Measurements from ENCODE around the gene SPAG17. TPM values are rescaled to one million over a fixed set of nuclear protein-coding genes. Genes with fewer than 3 reads are reported as not detected.

The SPAG17 gene
- total and polyA plus RNA-seq, 5 donors from 2014 or later = not detected

DNA sequence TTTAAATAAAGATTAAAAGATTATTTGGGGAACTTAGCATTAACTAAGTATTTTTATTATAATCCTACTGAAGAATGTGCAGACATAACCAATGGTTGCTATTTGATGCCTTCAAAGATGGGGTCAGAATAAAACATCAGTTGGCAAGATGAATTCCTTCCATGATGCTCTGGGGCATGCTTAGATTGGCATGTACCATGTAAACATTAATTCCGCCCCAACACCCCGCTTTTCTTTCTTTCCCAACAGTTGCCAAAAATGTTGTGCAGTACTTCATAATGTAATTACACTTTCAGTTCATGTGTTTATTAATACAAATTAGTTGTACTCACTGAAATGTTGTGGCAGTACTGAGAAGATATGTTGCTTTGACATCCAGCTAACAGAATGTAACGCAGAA, 82.6 kb downstream of the SPAG17 start:
- no peak overlapping the region for H3K27ac ChIP-seq (ENCODE audit: insufficient read depth, low read length, poor library complexity, severe bottlenecking)
- H3K27me3 ChIP-seq (ENCODE audit: control insufficient read depth, insufficient read depth, low read length) = no peaks in the 10 kb centered on the region
- no peaks in the 10 kb centered on the region for H3K4me1 ChIP-seq (ENCODE audit: control insufficient read depth, insufficient read depth, low read length, poor library complexity, severe bottlenecking)
- Mint-ChIP-seq H3K27me3 (peaks cover 4% of the 10 kb centered on the region), H3K4me1 (no peaks in the 10 kb centered on the region), H3K9me3 (peaks cover 0 to 1% (median 0%) of the 10 kb centered on the region in 7 donors), H3K36me3 (no peaks in the 10 kb centered on the region), H3K4me3 (no peak overlapping the region), H3K27ac (no peak overlapping the region)
- DNase-seq (no peak), ATAC-seq (ENCODE audit: low read depth in 2 of 2) (no peak)
- no peak overlapping the region for H3K4me3 ChIP-seq (ENCODE audit: low read depth, low read length)
- no peaks in the 10 kb centered on the region for H3K9me3 ChIP-seq (ENCODE audit: control insufficient read depth in 2 of 2, low read length in 2 of 2)
- H3K36me3 ChIP-seq (ENCODE audit: control insufficient read depth, insufficient read depth, low read length) = no peaks in the 10 kb centered on the region

DNA sequence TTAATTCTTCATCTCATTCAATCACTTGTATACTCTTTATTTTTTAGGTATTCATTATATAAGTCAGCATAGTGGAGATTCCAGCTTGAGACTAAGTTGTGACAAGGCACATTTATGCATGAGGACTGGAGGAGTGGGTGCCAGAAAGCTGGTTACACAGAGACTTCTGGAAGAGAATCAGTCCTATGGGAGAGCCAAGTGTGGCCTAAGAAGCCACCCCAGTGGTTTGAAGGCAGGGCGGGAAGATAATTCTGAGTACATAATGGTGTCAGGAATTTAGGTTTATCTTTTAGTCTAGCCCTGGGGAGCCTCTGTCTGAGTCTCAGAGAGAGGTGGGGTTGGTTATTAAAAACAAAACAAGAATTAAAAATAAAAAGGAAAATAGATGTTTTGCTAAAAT, 83.0 kb downstream of the SPAG17 start:
- H3K27me3 Mint-ChIP-seq = peaks cover under 1% of the 10 kb centered on the region
- no peak overlapping the region for H3K4me3 ChIP-seq (ENCODE audit: low read depth, low read length)
- H3K9me3 Mint-ChIP-seq = no peaks in the 10 kb centered on the region
- H3K9me3 ChIP-seq (ENCODE audit: control insufficient read depth in 2 of 2, low read length in 2 of 2) = no peaks in the 10 kb centered on the region
- ATAC-seq (ENCODE audit: low read depth in 2 of 2) (no peak), DNase-seq (no peak)
- no peak overlapping the region for H3K4me3 Mint-ChIP-seq
- no peaks in the 10 kb centered on the region for H3K36me3 ChIP-seq (ENCODE audit: control insufficient read depth, insufficient read depth, low read length)
- no peaks in the 10 kb centered on the region for H3K4me1 ChIP-seq (ENCODE audit: control insufficient read depth, insufficient read depth, low read length, poor library complexity, severe bottlenecking)
- peak overlapping the region in 1 of 3 donors; percentile 11 for H3K27ac Mint-ChIP-seq
- no peaks in the 10 kb centered on the region for H3K36me3 Mint-ChIP-seq
- H3K4me1 Mint-ChIP-seq = no peaks in the 10 kb centered on the region
- H3K27ac ChIP-seq (ENCODE audit: insufficient read depth, low read length, poor library complexity, severe bottlenecking) = no peak overlapping the region
- H3K27me3 ChIP-seq (ENCODE audit: control insufficient read depth, insufficient read depth, low read length) = no peaks in the 10 kb centered on the region

DNA sequence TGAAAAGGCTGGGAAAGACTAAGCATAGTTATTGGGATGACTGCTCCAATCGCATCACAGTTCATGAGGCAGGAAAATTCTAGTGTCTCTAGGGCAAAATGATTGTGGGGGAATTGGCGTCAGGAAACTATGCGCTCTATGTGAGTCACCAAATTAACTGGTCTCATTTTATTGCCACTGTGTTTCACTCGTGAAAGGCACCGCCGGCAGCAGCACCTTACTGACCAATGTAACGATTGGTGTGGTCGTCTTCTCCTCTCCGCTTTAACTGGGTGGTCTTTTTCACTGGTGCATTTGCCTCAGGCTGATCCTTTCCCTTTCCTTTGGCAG, 83.5 kb downstream of the SPAG17 start:
- no peak for DNase-seq
- no peaks in the 10 kb centered on the region for H3K4me1 ChIP-seq (ENCODE audit: control insufficient read depth, insufficient read depth, low read length, poor library complexity, severe bottlenecking)
- no peaks in the 10 kb centered on the region for H3K4me1 Mint-ChIP-seq
- H3K9me3 Mint-ChIP-seq = no peaks in the 10 kb centered on the region
- H3K27me3 Mint-ChIP-seq = no peaks in the 10 kb centered on the region
- no peak overlapping the region for H3K27ac Mint-ChIP-seq
- H3K27me3 ChIP-seq (ENCODE audit: control insufficient read depth, insufficient read depth, low read length) = no peaks in the 10 kb centered on the region
- H3K36me3 ChIP-seq (ENCODE audit: control insufficient read depth, insufficient read depth, low read length) = no peaks in the 10 kb centered on the region
- H3K36me3 Mint-ChIP-seq = no peaks in the 10 kb centered on the region
- H3K27ac ChIP-seq (ENCODE audit: insufficient read depth, low read length, poor library complexity, severe bottlenecking) = no peak overlapping the region
- ATAC-seq (ENCODE audit: low read depth in 2 of 2) = no peak
- no peak overlapping the region for H3K4me3 ChIP-seq (ENCODE audit: low read depth, low read length)
- H3K9me3 ChIP-seq (ENCODE audit: control insufficient read depth in 2 of 2, low read length in 2 of 2) = no peaks in the 10 kb centered on the region
- no peak overlapping the region for H3K4me3 Mint-ChIP-seq

DNA sequence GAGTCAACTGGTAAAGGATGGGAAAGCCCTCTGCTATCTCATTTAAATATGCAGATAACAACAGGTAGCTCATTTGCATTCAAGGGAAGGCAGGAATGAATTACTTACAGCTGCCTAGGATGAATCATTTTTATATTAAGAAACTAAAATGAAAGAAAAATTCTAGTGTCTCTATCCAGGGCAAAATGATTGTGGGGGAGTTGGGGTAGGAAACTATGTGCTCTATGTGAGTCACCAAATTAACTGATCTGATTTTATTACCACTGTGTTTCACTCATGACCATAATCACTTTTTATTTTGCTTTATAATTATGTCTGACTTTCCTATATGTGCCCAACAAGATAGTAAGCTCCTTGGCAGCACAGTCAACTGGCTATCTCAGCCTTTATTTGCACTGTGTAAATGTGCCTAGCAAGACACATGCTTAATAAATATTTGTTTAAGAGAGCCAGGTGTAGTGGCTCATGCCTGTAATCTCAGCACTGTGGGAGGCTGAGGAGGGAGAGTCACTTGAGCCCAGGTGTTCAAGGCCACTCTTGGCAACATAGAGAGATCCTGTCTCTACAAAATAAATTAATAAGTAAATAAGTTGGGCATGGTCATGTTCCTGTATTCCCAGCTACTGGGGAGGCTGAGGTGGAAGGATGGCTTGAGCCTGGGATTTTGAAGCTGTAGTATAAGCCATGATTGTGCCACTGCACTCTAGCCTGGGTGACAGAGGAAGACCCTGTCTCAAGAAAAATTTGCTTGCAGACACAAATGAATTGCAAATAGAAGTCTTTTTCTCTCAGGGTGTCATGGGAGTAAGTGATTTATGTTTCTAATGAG, 84.1 kb downstream of the SPAG17 start:
- no peak overlapping the region for H3K4me3 Mint-ChIP-seq
- H3K27me3 Mint-ChIP-seq = peaks cover 4% of the 10 kb centered on the region
- no peaks in the 10 kb centered on the region for H3K4me1 Mint-ChIP-seq
- H3K4me3 ChIP-seq (ENCODE audit: low read depth, low read length) = no peak overlapping the region
- H3K36me3 ChIP-seq (ENCODE audit: control insufficient read depth, insufficient read depth, low read length) = no peaks in the 10 kb centered on the region
- H3K9me3 Mint-ChIP-seq = no peaks in the 10 kb centered on the region
- H3K27me3 ChIP-seq (ENCODE audit: control insufficient read depth, insufficient read depth, low read length) = no peaks in the 10 kb centered on the region
- H3K4me1 ChIP-seq (ENCODE audit: control insufficient read depth, insufficient read depth, low read length, poor library complexity, severe bottlenecking) = no peaks in the 10 kb centered on the region
- no peak overlapping the region for H3K27ac ChIP-seq (ENCODE audit: insufficient read depth, low read length, poor library complexity, severe bottlenecking)
- no peak overlapping the region for H3K27ac Mint-ChIP-seq
- no peak for DNase-seq
- no peak for ATAC-seq (ENCODE audit: low read depth in 2 of 2)
- no peaks in the 10 kb centered on the region for H3K36me3 Mint-ChIP-seq
- no peaks in the 10 kb centered on the region for H3K9me3 ChIP-seq (ENCODE audit: control insufficient read depth in 2 of 2, low read length in 2 of 2)

DNA sequence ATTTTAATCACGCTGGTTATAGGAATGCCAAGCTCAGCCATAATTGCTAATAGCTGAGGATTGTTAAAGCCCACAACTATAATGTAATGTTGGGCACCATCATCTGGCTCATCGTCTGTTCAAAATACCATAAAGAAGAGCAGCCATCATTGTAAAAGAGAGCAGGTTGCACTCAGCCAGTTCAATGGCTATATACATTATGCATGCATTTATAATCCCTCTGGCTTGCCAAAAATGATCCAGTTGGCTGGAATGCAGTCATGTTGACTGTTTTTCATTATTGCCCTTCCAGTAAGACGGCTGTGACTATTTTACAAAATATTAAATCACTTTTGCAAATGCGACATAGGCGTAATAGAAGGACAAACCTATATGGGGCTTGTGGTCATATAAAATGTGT, 85.3 kb downstream of the SPAG17 start:
- Mint-ChIP-seq H3K4me1 (no peaks in the 10 kb centered on the region), H3K36me3 (no peaks in the 10 kb centered on the region), H3K9me3 (peaks cover 0 to 2% (median 0%) of the 10 kb centered on the region in 7 donors), H3K27ac (no peak overlapping the region), H3K27me3 (peaks cover 9% of the 10 kb centered on the region), H3K4me3 (no peak overlapping the region)
- Histone ChIP-seq H3K4me3 (ENCODE audit: low read depth, low read length) (no peak overlapping the region), H3K27ac (ENCODE audit: insufficient read depth, low read length, poor library complexity, severe bottlenecking) (no peak overlapping the region), H3K27me3 (ENCODE audit: control insufficient read depth, insufficient read depth, low read length) (no peaks in the 10 kb centered on the region), H3K9me3 (ENCODE audit: control insufficient read depth in 2 of 2, low read length in 2 of 2) (no peaks in the 10 kb centered on the region), H3K4me1 (ENCODE audit: control insufficient read depth, insufficient read depth, low read length, poor library complexity, severe bottlenecking) (no peaks in the 10 kb centered on the region), H3K36me3 (ENCODE audit: control insufficient read depth, insufficient read depth, low read length) (no peaks in the 10 kb centered on the region)
- no peak for DNase-seq
- ATAC-seq (ENCODE audit: low read depth in 2 of 2) = no peak

DNA sequence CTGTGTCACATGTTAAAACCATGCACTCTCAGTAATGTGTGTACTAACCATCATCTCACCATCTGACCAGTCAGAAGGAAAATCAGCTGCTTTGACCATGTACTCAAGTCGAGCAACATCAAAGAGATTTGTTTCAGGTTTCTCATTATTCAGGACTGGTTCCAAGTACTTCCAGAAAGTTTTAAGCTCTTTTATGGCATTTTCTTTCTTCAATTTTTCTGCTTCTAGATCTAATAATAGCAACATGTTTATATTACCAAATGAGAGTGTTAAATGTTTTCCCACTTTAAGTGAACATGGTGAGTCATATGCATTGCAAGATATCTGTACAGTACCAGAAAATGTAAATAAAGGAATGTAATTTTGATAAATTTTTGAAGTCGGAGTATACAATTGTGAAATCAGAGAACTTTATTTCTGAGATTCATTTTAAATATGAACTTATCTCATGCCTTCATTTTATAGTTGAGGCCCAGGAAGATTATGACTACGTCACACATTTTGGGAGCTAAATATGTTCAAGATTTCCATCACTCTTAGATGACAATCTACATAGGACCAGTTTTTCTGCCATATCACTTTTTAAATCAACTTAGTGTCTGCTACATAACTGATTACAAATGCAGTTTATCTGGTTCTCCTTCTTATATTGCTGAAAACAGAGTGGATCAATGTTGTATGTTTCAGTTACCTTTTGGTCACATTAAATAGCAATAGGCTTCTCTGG, 87.2 kb downstream of the SPAG17 start:
- Mint-ChIP-seq H3K4me3 (no peak overlapping the region), H3K4me1 (no peaks in the 10 kb centered on the region), H3K27ac (no peak overlapping the region), H3K36me3 (no peaks in the 10 kb centered on the region), H3K27me3 (peaks cover 9% of the 10 kb centered on the region), H3K9me3 (peaks cover 0 to 2% (median 0%) of the 10 kb centered on the region in 7 donors)
- Histone ChIP-seq H3K36me3 (ENCODE audit: control insufficient read depth, insufficient read depth, low read length) (no peaks in the 10 kb centered on the region), H3K9me3 (ENCODE audit: control insufficient read depth in 2 of 2, low read length in 2 of 2) (no peaks in the 10 kb centered on the region), H3K4me3 (ENCODE audit: low read depth, low read length) (no peak overlapping the region), H3K27ac (ENCODE audit: insufficient read depth, low read length, poor library complexity, severe bottlenecking) (no peak overlapping the region), H3K4me1 (ENCODE audit: control insufficient read depth, insufficient read depth, low read length, poor library complexity, severe bottlenecking) (no peaks in the 10 kb centered on the region), H3K27me3 (ENCODE audit: control insufficient read depth, insufficient read depth, low read length) (no peaks in the 10 kb centered on the region)
- ATAC-seq (ENCODE audit: low read depth in 2 of 2) = no peak
- DNase-seq = no peak

DNA sequence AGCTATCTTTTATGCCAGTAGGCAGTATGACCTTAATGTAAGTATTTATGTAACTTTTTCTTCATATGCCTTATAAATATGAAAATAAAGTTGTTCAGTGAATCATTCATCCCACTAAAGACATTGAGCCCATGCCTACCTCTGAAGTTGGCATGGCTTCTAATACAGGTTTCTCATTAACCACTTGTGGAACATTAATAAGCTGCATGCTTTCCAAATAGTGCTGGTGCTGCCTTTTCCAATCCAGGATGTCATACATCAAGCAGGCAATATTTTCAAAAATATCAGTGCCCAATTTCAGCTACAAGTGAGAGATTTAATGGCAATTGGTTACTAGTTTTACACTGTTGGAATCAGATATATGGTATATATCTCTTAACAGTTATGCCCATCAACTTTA, 92.0 kb downstream of the SPAG17 start:
- Histone ChIP-seq H3K27me3 (ENCODE audit: control insufficient read depth, insufficient read depth, low read length) (no peaks in the 10 kb centered on the region), H3K36me3 (ENCODE audit: control insufficient read depth, insufficient read depth, low read length) (no peaks in the 10 kb centered on the region), H3K9me3 (ENCODE audit: control insufficient read depth in 2 of 2, low read length in 2 of 2) (no peaks in the 10 kb centered on the region), H3K27ac (ENCODE audit: insufficient read depth, low read length, poor library complexity, severe bottlenecking) (no peak overlapping the region), H3K4me1 (ENCODE audit: control insufficient read depth, insufficient read depth, low read length, poor library complexity, severe bottlenecking) (no peaks in the 10 kb centered on the region), H3K4me3 (ENCODE audit: low read depth, low read length) (no peak overlapping the region)
- H3K27me3 Mint-ChIP-seq = peaks cover 9% of the 10 kb centered on the region
- no peak for ATAC-seq (ENCODE audit: low read depth in 2 of 2)
- no peak for DNase-seq
- H3K4me3 Mint-ChIP-seq = no peak overlapping the region
- no peak overlapping the region for H3K27ac Mint-ChIP-seq
- peaks cover 0 to 2% (median 0%) of the 10 kb centered on the region in 7 donors for H3K9me3 Mint-ChIP-seq
- no peaks in the 10 kb centered on the region for H3K36me3 Mint-ChIP-seq
- no peaks in the 10 kb centered on the region for H3K4me1 Mint-ChIP-seq

DNA sequence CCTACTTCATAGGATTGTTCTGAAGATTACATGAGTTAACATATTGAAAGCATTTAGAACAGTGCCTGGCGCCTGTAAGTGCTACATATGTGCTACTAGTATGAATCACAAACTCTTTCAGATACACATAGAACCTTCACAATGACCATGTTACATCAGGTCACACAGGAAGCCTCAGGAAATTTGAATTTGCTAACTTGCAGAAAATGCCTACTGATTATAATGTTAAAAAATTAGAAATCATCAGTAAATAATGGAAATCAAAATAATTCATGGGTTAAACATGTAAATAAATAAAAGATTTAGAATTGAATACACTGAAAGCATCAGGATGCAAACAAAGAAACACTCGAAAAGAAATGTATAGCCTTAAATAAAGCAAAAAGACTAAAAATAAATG, 94.9 kb downstream of the SPAG17 start:
- no peaks in the 10 kb centered on the region for H3K9me3 ChIP-seq (ENCODE audit: control insufficient read depth in 2 of 2, low read length in 2 of 2)
- Mint-ChIP-seq H3K4me1 (no peaks in the 10 kb centered on the region), H3K4me3 (no peak overlapping the region), H3K27me3 (no peaks in the 10 kb centered on the region), H3K9me3 (no peaks in the 10 kb centered on the region), H3K27ac (no peak overlapping the region), H3K36me3 (no peaks in the 10 kb centered on the region)
- H3K36me3 ChIP-seq (ENCODE audit: control insufficient read depth, insufficient read depth, low read length) = no peaks in the 10 kb centered on the region
- no peak overlapping the region for H3K27ac ChIP-seq (ENCODE audit: insufficient read depth, low read length, poor library complexity, severe bottlenecking)
- H3K27me3 ChIP-seq (ENCODE audit: control insufficient read depth, insufficient read depth, low read length) = peaks cover 2% of the 10 kb centered on the region
- H3K4me3 ChIP-seq (ENCODE audit: low read depth, low read length) = no peak overlapping the region
- no peak for ATAC-seq (ENCODE audit: low read depth in 2 of 2)
- no peak for DNase-seq
- no peaks in the 10 kb centered on the region for H3K4me1 ChIP-seq (ENCODE audit: control insufficient read depth, insufficient read depth, low read length, poor library complexity, severe bottlenecking)

Measured in CD4-positive, CD25-positive, alpha-beta regulatory T cell (primary cell).